GM19467 (cell line): ENCODE results near the gene APP.
"Not testable (repeated sequence)": the region's sequence is repeated elsewhere in the genome, so short reads cannot be mapped to it uniquely, and the experiment has no call there.

ENCODE experiments used
- ATAC-seq: cut with Tn5 transposase; IDR thresholded peaks from one replicate; pipeline ENCODE4 v1.9.1; 2021; ENCODE audit warnings: mild to moderate bottlenecking, moderate library complexity; ENCODE audit not compliant: unreplicated experiment

The APP gene

DNA sequence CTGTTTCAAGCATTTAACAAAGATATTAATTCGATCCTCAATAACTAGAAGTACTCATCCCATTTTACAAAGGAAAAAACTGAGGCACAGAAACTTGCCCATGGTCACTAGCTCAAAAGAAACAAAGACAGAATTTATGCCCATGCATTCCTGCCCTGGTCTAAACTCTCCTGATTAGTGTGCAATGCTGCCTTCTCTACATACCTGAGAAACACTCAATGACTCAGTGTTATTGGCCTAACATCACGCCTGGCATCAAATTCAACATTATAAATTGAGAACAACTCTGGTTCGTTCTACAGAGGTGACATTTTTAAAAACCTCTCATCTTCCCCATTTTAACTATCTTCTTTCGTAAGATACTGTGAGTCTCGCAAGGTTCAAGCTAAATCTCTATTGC is 5.2 kb downstream of the APP start:
- ATAC-seq: no peak

GRCh38 chr21:26164311-26164710 is 6.3 kb downstream of the APP start:
- no peak for ATAC-seq

DNA sequence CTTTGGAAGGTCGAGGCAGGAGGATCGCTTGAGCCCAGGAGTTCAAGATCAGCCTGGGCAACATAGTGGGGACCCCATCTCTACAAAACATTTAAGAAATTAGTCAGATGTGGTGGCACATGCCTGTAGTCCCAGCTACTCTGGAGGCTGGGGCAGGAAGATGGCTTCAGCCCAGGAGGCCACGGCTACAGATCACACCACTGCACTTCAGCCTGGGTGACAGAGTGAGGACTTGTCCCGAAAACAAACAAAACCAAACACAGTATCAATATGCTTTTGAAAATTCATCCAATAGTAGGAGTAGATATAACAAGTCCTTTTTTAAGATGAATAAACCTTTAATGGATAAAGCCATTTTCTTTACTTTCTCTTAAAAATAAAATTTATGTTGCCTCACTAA is 8.5 kb downstream of the APP start:
- ATAC-seq: no peak

- no peak for ATAC-seq
Measured at GRCh38 chr21:26159869-26160268, 10.7 kb downstream of the APP start.

- ATAC-seq: no peak
Measured at GRCh38 chr21:26157801-26158200, 12.8 kb downstream of the APP start.

DNA sequence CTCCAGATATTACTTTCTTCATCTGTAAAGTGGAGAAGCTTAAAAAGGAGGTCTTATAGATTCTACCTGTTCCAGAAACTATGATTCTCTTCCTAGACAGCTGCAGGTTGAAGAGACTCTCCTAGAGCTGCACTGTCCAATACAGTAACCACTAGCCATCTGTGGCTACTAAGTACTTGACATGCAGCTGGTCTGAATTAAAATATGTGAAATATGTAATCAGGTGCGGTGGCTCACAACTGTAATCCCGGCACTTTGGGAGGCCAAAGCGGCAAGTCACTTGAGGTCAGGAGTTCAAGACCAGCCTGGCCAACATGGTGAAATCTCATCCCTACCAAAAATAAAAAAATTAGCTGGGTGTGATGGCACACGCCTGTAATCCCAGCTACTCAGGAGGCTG is 15.8 kb downstream of the APP start:
- no peak for ATAC-seq

DNA sequence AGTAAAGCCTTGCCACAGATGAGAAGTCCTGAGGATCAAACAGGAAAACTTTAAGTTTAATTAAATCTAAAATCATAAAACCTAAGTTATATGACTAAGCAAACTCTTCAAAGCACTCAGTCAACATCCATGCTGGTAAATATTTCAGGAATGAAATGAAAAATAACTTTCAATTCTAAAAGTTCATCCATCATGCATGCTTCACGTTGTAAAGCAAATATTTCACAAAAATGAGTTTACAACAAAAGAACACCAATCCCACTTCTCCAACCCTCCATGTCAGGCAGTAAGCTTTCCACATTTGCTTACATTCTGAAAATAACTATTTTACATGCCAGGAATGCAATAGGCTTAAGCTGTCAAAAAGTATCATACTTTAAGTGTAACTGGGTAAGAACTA is 16.8 kb downstream of the APP start:
- no peak for ATAC-seq

DNA sequence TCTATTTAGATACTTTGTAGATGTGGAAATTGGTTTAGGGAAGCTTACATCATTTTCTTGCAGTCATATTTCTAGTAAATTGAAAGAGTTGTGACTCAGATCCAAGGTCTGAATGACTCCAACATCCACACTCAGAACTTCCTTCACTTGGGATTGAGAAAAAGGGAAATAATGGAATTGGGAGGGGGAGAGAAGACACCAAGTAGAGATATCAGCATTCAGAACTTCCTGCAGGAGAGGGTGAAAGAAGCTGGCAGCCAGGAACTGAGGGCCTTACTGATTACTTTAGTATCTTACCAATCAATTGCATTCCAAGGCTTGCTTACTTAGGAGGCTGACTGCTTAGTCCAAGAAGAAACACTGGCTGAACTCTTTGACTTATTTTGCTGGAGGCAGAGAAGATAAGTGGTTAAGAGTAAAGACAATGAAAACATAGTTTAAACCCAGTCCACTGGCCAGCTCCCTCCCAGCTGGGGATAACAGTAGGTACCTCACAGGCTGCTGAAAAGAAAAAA is 21.7 kb downstream of the APP start:
- no peak for ATAC-seq

- no peak for ATAC-seq
Measured at GRCh38 chr21:26148071-26148839, 22.3 kb downstream of the APP start.

GRCh38 chr21:26147535-26147934 is 23.0 kb downstream of the APP start:
- no peak for ATAC-seq

DNA sequence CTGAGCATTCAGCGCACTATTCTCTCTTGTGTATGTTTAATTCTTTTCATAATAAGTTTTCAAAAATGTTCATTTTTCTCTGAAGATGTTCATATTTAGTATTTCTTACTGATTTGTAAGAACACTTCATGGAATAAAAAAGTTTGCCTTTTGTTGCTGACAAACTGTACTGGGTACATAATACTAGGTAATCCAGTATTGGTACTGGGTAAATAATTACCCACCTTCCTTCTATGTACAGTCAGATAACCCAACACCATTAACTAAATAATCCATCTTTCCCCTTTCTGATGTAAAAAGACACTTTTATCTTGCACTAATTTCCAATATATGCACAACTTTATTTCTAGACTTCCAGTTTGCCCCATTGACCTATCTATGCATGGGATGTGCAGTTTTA is 23.9 kb downstream of the APP start:
- ATAC-seq: no peak

DNA sequence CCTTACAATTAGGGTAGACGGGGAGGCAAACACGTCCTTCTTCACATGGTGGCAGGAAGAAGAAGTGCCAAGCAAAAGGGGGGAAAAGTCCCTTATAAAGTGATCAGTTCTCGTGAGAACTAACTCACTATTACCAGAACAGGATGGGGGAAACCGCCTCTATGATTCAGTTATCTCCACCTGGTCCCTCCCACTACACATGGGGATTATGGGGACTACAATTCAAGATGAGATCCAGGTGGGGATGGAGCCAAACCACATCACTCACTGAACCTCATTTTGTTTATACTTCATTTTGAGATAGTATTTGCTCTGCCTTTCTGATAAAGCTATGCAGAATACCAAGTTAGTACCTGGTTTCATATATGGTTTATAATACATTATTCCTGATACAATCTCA is 26.5 kb downstream of the APP start:
- ATAC-seq: no peak

DNA sequence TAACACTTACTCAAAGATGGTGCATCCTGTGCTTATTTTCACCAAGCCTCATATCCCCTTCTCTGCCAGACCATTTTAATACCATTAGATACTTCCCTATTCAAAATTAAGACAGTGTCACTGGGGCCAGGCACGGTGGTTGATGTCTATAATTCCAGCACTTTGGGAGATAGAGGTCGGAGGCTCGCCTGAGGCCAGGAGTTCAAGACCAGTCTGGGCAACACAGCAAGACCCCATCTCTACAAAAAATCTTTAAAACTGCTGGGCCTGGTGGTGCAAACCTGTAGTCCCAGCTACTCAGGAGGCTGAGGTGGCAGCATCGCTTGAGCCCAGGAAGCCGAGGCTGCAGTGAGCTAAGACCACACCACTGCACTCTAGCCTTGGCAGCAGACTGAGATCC is 28.2 kb downstream of the APP start:
- ATAC-seq: no peak

GRCh38 chr21:26140926-26141325 is 29.6 kb downstream of the APP start:
- no peak for ATAC-seq

DNA sequence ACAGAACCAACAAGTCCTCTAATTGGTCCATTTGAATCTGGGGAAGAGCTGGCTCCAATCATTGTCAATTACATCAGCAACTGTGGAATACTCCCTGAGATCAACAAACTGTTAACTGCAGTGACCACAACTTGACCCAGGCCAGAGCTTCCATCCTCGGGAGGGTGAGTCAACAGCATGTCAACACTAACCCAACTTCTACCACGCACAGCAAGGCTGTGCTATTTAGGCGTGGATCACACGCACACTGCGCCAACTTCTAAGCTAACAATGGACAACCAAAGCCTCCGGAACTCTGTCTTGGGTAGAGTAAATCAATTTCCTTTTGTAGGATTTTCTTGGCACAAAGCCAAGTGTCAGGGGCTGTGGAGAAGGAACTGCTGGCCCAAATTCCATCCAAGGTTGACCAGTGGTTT is 30.4 kb downstream of the APP start:
- no peak for ATAC-seq

DNA sequence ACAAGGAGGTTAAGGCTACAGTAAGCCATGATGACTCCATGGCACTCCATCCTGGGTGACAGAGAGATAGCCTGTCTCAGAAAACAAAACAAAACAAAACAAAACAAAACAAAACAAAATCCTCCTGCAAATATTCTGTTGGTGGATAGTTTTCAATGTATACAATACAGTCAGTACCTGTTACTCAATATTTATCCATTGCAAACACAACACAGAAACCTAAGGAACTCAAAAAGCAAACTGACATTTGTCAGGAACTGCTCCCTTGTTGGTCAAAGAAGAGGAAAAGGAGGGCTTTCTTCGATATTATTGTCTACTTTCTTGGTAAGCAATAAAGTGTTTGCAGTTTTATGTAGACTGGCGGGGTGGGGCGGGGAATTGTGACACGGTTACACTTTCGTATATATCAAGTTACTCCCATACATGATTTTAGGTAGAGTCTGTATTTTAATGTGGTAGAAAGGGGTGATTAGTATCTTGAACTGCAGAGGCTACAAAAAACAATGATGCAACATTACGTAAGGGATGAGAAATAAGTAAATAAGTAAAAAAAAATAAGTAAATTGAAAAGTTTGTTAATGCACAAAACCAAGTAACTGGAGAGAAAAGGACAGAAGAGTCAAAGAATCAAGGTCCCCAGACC is 31.8 kb downstream of the APP start:
- ATAC-seq: no peak

GRCh38 chr21:26137379-26138060 is 33.0 kb downstream of the APP start:
- ATAC-seq: no peak

DNA sequence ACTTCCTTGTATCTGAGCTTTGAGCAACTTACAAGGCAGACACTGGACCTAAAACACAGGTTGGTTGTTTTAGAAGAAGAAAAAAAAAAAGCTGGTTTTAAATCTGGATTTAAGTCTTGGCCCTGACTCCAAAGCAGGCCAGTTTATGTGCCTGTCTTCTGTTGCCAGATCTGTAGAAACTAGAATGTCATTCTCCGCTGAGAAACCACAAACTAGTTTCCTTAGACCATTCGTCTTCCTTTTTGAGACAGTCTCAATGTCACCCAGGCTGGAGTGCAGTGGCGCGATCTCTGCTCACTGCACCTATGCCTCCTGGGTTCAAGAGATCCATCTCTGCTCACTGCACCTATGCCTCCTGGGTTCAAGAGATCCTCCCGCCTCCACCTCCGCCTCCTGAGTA is 33.9 kb downstream of the APP start:
- peak; percentile 89 for ATAC-seq

DNA sequence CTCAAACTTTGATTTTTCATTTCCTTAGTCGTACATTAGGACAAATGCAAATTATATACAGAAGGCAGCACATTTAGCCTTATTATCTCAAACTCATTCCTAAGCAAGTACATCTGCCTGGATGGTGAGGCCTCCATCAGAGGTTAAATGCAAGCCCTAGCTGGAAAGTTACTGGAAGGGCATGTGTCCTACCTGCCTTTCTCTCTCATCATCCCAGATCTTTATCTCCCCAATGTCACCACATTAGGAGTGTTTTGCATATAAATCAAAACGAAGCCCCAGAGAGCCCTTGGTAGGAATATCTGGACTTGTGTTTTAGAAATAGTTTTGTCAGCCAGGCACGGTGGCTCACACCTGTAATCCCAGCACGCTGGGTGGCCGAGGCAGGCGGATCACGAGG is 35.0 kb downstream of the APP start:
- ATAC-seq: no peak

DNA sequence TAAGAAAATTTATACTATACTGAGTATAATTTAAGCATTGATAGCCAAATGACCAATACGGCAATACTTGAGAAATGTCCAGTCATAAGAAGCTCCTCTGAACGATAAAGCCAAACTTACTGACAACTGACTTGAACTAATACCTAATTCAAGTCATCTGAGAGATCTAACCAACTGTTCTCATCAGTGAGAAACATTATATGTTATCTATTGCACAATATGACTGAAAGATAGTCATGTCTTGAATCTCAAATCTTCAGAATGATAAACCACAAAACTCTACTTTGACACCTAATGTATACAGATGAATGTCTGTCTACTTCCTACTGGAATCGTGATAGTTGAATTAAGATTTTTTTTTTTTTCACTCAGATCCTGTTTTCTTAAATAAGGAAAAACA is 39.0 kb downstream of the APP start:
- no peak for ATAC-seq

DNA sequence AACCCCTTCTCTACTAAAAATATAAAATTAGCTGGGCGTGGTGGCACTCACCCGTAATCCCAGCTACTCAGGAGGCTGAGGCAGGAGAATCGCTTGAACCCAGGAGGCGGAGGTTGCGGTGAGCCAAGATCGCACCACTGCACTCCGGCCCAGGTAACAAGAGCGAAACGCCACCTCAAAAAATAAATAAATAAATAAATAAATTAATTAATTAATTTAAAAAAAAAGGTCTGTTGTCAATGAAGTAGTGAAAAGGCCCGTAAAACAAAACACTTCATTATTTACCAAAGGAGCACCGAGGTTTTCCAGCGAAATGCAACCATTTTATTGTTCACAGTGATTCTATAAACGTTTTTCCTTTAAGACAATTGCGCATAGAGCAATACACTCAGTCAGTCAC is 39.5 kb downstream of the APP start:
- ATAC-seq: not testable (repeated sequence)
